ENCODE data around the gene PBX2. TPM values are rescaled to one million over a fixed set of nuclear protein-coding genes. Genes with fewer than 3 reads are reported as not detected.

The PBX2 gene
- total and polyA plus RNA-seq, 2 of the 4 experiments (the other 2 are of a cell fraction), result 17.7 to 56.8 TPM

DNA sequence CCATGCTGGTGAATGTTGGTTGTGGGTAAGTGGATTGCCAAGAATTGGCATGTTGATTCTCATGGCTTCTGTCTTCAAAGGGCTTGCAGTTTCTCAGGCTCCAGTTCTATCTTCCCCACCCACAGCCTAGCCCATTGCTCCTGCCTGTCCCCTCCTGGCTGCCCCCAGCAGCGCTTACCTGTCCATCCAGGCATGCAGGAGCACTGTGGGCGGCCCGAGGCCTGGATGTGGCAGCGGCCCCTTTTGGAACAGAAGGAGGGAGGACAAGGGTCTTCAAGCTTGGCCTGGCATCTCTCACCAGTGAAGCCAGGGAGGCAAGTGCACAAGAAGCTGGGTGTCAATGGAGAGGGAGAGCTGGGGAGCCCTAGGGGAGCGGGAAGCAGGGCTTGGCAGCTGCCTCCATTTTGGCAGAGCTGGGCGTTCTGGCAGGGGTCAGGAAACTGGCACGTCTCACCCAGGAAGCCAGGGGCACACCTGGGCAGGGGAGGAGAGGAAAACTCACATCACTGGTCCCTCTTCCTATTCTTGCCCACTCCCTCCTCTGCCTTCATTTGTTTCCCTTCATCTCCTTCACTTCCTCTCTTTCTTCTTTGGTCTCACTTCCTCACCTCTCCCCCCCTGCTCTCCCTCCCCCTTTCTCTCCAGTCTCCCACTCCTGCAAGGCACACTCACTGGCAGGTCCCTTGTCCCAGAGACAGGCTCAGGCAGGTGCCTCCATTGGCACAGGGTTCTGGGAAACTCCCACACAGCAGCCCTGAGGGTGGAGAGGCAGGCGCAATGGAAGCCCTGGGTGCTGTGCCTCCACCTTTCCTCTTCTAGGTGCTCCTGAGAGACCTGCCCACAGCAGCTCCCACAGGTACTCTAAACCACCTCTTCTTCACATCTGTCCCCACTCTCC lies 32.6 kb upstream of the PBX2 start:
- H3K23ac ChIP-seq (ENCODE audit: low read depth, low read length), result no peak overlapping the region
- H4K20me1 ChIP-seq (ENCODE audit: insufficient read depth, low read length), result no peaks in the 10 kb centered on the region
- no peak overlapping the region for H2AK5ac ChIP-seq (ENCODE audit: low read depth, low read length)
- no peak overlapping the region for H3K27ac ChIP-seq (ENCODE audit: insufficient read depth, low read length)
- H3K36me3 ChIP-seq (ENCODE audit: control insufficient read depth, insufficient read depth, low read length), result no peaks in the 10 kb centered on the region
- H2AFZ ChIP-seq (replicated peaks; ENCODE audit: low read length, poor library complexity), result peak overlapping the region; percentile 21
- H2BK5ac ChIP-seq (ENCODE audit: low read depth, low read length, poor library complexity, severe bottlenecking), result no peak overlapping the region
- CTCF ChIA-PET, result no interaction called here
- H3K9me1 ChIP-seq (ENCODE audit: insufficient read depth, low read length), result no peaks in the 10 kb centered on the region
- H3K4me3 ChIP-seq (ENCODE audit: insufficient read depth, low read depth, low read length), result no peak overlapping the region
- no peak overlapping the region for H3K18ac ChIP-seq (ENCODE audit: low read depth, low read length)
- no peaks in the 10 kb centered on the region for H3K79me1 ChIP-seq (ENCODE audit: low read depth in 1 of 2, low read length in 2 of 2)
- no TSS peak for BruUV-seq (replicated peaks)
- POLR2A ChIA-PET (ENCODE audit: unreplicated experiment), result no interaction called here
- H3K4me1 ChIP-seq (ENCODE audit: control insufficient read depth, insufficient read depth, low read length), result no peaks in the 10 kb centered on the region
- no peak overlapping the region for H3K56ac ChIP-seq (ENCODE audit: extremely low read depth, insufficient read depth, low read length)
- WGBS, 2 experiments (ENCODE audit: extremely low coverage in 2 of 2, insufficient read length in 1 of 2), result no CpG with 5 or more reads among the region's 8 CpGs
- H3K9ac ChIP-seq (ENCODE audit: low read depth, low read length), result no peak overlapping the region
- no peak overlapping the region for H2BK120ac ChIP-seq (ENCODE audit: low read depth, low read length)
- DNase-seq (no peak), ATAC-seq (ENCODE audit: low read depth) (no peak)
- no peak overlapping the region for H2BK15ac ChIP-seq (ENCODE audit: low read depth, low read length)
- H3K27me3 ChIP-seq (ENCODE audit: control insufficient read depth, insufficient read depth, low read length), result peaks cover 40% of the 10 kb centered on the region
- H3K4me2 ChIP-seq (ENCODE audit: low read depth, low read length), result no peak overlapping the region
- H4K8ac ChIP-seq (ENCODE audit: low read depth in 2 of 2, low read length in 2 of 2), result no peak overlapping the region
- TF ChIP-seq MXI1 (IDR thresholded peaks at IDR 0.05; ENCODE audit: borderline replicate concordance, low read depth, low read length) (no peak), POLR2A (IDR thresholded peaks at IDR 0.05; ENCODE audit: low read depth, low read length) (no peak), RFX5 (IDR thresholded peaks at IDR 0.05; ENCODE audit: low read depth, low read length) (no peak), RAD21 (IDR thresholded peaks at IDR 0.05; ENCODE audit: low read length) (no peak), RCOR1 (IDR thresholded peaks at IDR 0.05; ENCODE audit: insufficient replicate concordance, low read length) (no peak), MAFK (IDR thresholded peaks at IDR 0.05; ENCODE audit: low read depth, low read length) (no peak), CEBPB (IDR thresholded peaks at IDR 0.05; ENCODE audit: low read depth, low read length) (no peak), FOS (IDR thresholded peaks at IDR 0.05; ENCODE audit: low read depth, low read length) (no peak), BHLHE40 (IDR thresholded peaks at IDR 0.05; ENCODE audit: low read depth, low read length) (no peak)
- TF ChIP-seq, protein P1, sequence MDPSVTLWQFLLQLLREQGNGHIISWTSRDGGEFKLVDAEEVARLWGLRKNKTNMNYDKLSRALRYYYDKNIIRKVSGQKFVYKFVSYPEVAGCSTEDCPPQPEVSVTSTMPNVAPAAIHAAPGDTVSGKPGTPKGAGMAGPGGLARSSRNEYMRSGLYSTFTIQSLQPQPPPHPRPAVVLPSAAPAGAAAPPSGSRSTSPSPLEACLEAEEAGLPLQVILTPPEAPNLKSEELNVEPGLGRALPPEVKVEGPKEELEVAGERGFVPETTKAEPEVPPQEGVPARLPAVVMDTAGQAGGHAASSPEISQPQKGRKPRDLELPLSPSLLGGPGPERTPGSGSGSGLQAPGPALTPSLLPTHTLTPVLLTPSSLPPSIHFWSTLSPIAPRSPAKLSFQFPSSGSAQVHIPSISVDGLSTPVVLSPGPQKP (IDR thresholded peaks at IDR 0.05; ENCODE audit: borderline replicate concordance, low read depth, low read length), result no peak
- TF ChIP-seq, protein P2, sequence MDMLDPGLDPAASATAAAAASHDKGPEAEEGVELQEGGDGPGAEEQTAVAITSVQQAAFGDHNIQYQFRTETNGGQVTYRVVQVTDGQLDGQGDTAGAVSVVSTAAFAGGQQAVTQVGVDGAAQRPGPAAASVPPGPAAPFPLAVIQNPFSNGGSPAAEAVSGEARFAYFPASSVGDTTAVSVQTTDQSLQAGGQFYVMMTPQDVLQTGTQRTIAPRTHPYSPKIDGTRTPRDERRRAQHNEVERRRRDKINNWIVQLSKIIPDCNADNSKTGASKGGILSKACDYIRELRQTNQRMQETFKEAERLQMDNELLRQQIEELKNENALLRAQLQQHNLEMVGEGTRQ (IDR thresholded peaks at IDR 0.05; ENCODE audit: low read depth, low read length), result no peak
- TF ChIP-seq, protein P3, sequence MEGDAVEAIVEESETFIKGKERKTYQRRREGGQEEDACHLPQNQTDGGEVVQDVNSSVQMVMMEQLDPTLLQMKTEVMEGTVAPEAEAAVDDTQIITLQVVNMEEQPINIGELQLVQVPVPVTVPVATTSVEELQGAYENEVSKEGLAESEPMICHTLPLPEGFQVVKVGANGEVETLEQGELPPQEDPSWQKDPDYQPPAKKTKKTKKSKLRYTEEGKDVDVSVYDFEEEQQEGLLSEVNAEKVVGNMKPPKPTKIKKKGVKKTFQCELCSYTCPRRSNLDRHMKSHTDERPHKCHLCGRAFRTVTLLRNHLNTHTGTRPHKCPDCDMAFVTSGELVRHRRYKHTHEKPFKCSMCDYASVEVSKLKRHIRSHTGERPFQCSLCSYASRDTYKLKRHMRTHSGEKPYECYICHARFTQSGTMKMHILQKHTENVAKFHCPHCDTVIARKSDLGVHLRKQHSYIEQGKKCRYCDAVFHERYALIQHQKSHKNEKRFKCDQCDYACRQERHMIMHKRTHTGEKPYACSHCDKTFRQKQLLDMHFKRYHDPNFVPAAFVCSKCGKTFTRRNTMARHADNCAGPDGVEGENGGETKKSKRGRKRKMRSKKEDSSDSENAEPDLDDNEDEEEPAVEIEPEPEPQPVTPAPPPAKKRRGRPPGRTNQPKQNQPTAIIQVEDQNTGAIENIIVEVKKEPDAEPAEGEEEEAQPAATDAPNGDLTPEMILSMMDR (conservative IDR thresholded peaks at IDR 0.05; ENCODE audit: low read depth, low read length), result no peak
- H2AK9ac ChIP-seq (replicated peaks; ENCODE audit: low read depth, low read length, poor library complexity), result no peak overlapping the region
- in situ Hi-C loops (cut with MboI; ENCODE audit: low sequenced_read_pairs) (no loop called here), dilution Hi-C loops (cut with HindIII; ENCODE audit: low sequenced_read_pairs, unreplicated experiment) (no loop called here), intact Hi-C loops (cut with micrococcal nuclease) (no loop called here)
- H3K4ac ChIP-seq (ENCODE audit: low read depth, low read length), result no peak overlapping the region
- H3K9me3 ChIP-seq (ENCODE audit: control insufficient read depth, insufficient read depth, low read length), result no peaks in the 10 kb centered on the region
- H2BK20ac ChIP-seq (ENCODE audit: low read depth, low read length), result no peak overlapping the region
- H4K91ac ChIP-seq (ENCODE audit: insufficient read depth, low read depth, low read length), result no peak overlapping the region
- H4K5ac ChIP-seq (ENCODE audit: low read depth, low read length), result no peak overlapping the region
- no peak overlapping the region for H3K14ac ChIP-seq (replicated peaks; ENCODE audit: low read depth, low read length)
